Bronchial epithelial cell (primary cell): Measurements from ENCODE around the gene PTAFR. TPM values are rescaled to one million over a fixed set of nuclear protein-coding genes. Genes with fewer than 3 reads are reported as not detected.

ENCODE experiments used
- DNase-seq: peaks from one replicate; pipeline ENCODE4 v3.0.0-alpha.2; 2010; ENCODE audit warnings: low read depth
- FAIRE-seq: peaks from 2 replicates; lab custom pipeline; 2011; peaks lifted over from hg19 to GRCh38; lab: Jason Lieb, UNC
- H3K27me3 ChIP-seq: 2 replicates; pipeline ENCODE4 v1.5.1; 2011; ENCODE audit warnings: low read length; ENCODE audit not compliant: control insufficient read depth, insufficient read depth
- H3K36me3 ChIP-seq: 2 replicates; pipeline ENCODE4 v1.5.1; 2011; ENCODE audit warnings: low read length; ENCODE audit not compliant: control insufficient read depth, insufficient read depth
- H3K4me3 ChIP-seq: 2 replicates; pipeline ENCODE4 v1.5.1; 2011; ENCODE audit warnings: mild to moderate bottlenecking, low read depth, low read length, control low read depth
- total RNA-seq: library from RNA; depleted of rRNA; stranded (reverse); fragments of >200 nt; gene quantifications from 2 replicates; pipeline ENCODE4 v1.2.1, GENCODE V29; 2014
- TF ChIP-seq, protein P1 (sequence below): IDR thresholded peaks from 2 replicates; pipeline ENCODE4 v1.5.1; 2011; ENCODE audit warnings: mild to moderate bottlenecking, moderate library complexity, low read length, control low read depth, inconsistent platforms; ENCODE audit not compliant: insufficient read depth, severe bottlenecking

PTAFR gene
- total RNA-seq, 1 donor from 2014 or later: 5.0 TPM

DNA sequence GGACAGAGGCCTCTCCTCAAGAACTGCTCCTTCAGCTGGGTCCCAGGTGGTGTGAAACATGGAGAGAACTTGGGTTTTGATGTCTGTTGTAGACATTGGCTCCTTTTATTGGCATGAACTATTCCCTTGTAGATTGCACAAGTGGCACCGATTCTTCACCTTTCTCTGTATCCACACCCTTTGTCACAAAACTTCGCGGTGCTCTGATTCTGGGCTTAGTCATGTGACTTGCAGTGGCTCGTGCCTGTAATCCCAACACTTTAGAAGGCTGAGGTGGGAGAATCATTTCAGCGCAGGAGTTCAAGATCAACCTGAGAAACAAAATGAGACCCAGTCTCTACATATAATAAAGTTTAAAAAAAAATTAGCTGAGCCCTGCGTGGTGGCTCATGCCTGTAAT is 45.6 kb downstream of the PTAFR start:
- FAIRE-seq (peak; percentile 7), DNase-seq (no peak)
- Histone ChIP-seq H3K36me3 (no peaks in the 10 kb centered on the region), H3K27me3 (no peaks in the 10 kb centered on the region), H3K4me3 (no peak overlapping the region)
- TF ChIP-seq, protein P1, sequence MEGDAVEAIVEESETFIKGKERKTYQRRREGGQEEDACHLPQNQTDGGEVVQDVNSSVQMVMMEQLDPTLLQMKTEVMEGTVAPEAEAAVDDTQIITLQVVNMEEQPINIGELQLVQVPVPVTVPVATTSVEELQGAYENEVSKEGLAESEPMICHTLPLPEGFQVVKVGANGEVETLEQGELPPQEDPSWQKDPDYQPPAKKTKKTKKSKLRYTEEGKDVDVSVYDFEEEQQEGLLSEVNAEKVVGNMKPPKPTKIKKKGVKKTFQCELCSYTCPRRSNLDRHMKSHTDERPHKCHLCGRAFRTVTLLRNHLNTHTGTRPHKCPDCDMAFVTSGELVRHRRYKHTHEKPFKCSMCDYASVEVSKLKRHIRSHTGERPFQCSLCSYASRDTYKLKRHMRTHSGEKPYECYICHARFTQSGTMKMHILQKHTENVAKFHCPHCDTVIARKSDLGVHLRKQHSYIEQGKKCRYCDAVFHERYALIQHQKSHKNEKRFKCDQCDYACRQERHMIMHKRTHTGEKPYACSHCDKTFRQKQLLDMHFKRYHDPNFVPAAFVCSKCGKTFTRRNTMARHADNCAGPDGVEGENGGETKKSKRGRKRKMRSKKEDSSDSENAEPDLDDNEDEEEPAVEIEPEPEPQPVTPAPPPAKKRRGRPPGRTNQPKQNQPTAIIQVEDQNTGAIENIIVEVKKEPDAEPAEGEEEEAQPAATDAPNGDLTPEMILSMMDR: no peak

DNA sequence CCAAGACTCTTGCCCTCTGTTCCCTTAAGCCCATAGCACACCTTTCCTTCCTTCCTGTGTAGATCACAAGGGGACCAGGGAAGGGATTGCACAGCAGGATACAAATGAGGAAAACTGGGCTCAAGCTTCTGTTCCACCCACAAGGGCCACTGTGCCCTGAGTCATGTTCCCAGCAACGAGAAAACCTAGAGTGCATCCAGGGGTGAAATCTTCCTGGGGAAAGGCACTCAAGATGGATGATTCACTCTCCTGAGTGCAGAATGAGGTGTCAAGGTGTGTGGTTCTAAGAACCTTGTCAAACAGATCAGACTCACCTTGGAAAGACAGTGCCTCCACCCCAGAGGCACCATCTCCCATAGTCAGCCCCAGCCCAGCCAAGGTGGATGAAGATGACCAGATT is 47.3 kb downstream of the PTAFR start:
- TF ChIP-seq, protein P1: peak; percentile 11
- H3K36me3 ChIP-seq: no peaks in the 10 kb centered on the region
- no peak overlapping the region for H3K4me3 ChIP-seq
- H3K27me3 ChIP-seq: no peaks in the 10 kb centered on the region
- peak; percentile 99 for DNase-seq
- FAIRE-seq: peak; percentile 100

GRCh38 chr1:28127617-28128257 is 48.8 kb downstream of the PTAFR start:
- no peak for DNase-seq
- Histone ChIP-seq H3K4me3 (no peak overlapping the region), H3K36me3 (no peaks in the 10 kb centered on the region), H3K27me3 (no peaks in the 10 kb centered on the region)
- no peak for FAIRE-seq
- TF ChIP-seq, protein P1: no peak

DNA sequence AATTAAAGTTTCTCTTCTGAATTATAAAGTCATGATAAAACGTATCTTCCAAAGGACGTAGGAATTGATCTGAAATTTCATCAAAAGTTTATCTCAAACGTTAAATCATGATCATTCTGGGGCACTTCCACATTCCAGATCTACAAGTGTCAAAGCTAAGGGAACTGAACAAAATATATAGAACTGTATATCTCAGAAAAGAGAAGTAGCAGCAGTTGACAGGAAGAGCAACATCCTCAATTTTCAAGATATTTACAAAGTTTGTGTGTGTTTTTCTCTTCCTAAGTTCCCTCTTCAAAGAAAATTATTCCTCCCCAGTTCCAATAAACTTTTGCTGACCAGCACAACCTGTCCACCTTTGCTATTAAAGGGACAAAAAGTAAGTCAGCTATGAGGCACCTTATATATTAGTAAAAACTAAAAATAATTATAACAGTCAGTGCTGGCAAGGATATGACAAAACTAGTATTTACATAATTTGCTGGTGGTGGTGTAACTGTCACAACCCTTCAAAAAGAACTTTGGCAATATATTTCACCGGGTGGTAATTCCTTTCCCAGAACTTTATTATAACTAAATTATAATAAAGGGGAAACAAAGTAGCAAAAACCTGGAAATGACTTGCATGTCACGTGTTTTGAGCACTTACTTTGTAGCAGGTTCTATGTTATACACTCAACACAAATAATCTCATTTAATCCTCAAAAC is 49.6 kb downstream of the PTAFR start:
- TF ChIP-seq, protein P1: no peak
- DNase-seq: no peak
- Histone ChIP-seq H3K4me3 (no peak overlapping the region), H3K36me3 (no peaks in the 10 kb centered on the region), H3K27me3 (no peaks in the 10 kb centered on the region)
- FAIRE-seq: no peak

GRCh38 chr1:28126212-28126611 is 50.3 kb downstream of the PTAFR start:
- TF ChIP-seq, protein P1: no peak
- H3K4me3 ChIP-seq: no peak overlapping the region
- DNase-seq (no peak), FAIRE-seq (no peak)
- H3K27me3 ChIP-seq: no peaks in the 10 kb centered on the region
- H3K36me3 ChIP-seq: no peaks in the 10 kb centered on the region
